ENCODE results near the gene SMDT1.
"Not testable (repeated sequence)": the region's sequence is repeated elsewhere in the genome, so short reads cannot be mapped to it uniquely, and the experiment has no call there.

SMDT1 gene

DNA sequence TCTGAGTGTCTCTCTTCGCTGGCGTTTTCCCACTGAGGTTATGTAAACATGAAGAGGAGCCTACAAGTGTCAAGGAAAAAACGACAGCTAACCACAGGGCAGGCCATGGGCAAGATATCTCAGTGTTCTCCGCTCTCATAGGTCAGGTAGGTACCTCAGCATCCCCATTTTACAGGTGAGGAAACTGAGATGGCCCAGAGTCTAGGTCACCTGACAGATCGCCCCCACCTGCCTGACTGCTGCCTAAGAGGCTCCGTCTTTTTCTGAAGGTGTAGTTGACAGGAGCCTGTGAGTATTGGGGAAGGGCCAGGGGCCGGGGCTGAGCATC is 11.9 kb downstream of the SMDT1 start:
- DNase-seq (ENCODE audit: low read depth), result no peak
- H3K4me3 ChIP-seq (ENCODE audit: low read depth, low read length), result peak overlapping the region; percentile 88

DNA sequence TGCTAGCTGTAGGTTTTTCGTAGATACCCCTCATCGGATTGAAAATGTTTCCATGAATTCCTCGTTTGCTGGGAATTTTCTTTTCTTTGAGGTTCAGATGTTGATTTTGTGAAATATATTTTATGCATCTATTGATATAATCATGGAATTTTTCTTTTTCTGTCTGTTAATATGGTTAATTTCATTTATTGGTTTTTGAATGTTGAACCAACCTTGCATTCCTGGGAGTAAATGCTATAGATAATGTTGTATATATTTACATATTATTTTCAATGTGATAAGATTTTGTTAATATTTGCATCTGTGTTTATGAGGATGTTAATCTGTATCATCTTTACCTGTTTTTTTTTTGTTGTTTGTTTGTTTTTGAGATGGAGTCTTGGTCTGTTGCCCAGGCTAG is 21.7 kb downstream of the SMDT1 start:
- no peak overlapping the region for H3K4me3 ChIP-seq (ENCODE audit: low read depth, low read length)
- DNase-seq (ENCODE audit: low read depth), result no peak

DNA sequence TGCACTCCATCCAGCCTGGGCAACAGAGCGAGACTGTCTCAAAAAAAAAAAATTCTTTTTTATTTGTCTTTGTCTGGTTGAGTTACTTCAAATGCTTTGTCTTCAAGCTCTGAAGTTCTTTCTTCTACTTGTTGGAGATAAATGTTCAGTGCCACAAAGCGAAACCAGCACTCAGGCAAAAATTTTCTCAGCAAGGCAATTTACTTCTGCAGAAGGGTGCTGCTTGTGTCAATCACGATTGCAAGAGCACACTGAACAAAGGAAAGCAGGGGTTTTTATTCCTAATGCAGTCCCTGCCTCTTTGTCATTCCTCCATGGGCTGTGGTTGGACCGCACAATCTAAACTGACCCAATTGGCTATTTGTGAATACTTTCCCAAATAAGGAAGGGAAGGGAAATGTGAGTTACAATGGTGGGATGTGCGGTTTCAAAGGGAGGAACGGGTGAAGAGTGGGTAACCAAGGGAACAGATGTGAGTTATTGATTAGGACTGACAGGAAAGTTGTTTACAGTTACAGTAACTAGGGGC is 24.9 kb downstream of the SMDT1 start:
- not testable (repeated sequence) for DNase-seq (ENCODE audit: low read depth); H3K4me3 ChIP-seq (ENCODE audit: low read depth, low read length)

DNA sequence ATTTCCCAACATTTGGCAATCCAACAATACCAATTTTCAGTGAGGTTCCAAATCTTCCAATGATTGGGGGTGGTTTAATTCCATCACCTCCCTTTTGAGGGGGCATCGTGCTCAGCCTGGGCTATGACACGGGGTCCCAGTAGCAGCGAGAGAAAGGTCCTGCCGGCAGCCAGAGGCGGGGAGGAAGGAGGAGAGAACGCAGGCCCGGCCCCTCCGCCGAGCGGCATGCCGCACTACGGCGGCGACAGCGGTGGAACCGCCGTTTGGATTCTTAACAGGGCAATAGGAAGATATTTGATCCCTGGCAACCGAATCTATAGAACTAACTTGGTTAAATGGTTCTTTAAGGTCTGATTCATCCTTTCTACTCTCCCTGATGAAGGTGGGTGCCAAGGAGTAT is 29.3 kb downstream of the SMDT1 start:
- H3K4me3 ChIP-seq (ENCODE audit: low read depth, low read length), result no peak overlapping the region
- no peak for DNase-seq (ENCODE audit: low read depth)

DNA sequence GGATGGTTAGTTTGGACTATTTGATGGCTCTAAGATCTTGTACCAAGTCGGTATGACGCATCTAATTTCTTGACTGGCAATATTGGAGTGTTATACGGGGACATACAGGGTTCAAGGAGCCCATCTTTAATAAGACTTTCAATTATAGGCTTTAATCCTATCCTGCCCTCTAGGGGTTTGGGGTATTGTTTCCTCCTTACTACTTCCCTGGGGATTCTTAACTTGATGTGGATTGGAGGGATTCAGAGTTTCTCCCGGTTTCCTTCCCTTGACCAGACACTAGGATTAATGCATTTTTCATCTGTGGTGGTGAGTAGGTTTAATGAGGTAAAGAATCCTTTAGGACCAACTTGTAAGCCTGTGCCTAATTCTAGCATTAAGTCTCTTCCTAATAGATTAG is 32.3 kb downstream of the SMDT1 start:
- no peak for DNase-seq (ENCODE audit: low read depth)
- H3K4me3 ChIP-seq (ENCODE audit: low read depth, low read length), result no peak overlapping the region

GRCh38 chr22:42112793-42113192 is 33.3 kb downstream of the SMDT1 start:
- not testable (repeated sequence) for DNase-seq (ENCODE audit: low read depth); H3K4me3 ChIP-seq (ENCODE audit: low read depth, low read length)

GRCh38 chr22:42114721-42115120 is 35.2 kb downstream of the SMDT1 start:
- DNase-seq (ENCODE audit: low read depth), result no peak
- no peak overlapping the region for H3K4me3 ChIP-seq (ENCODE audit: low read depth, low read length)

- not testable (repeated sequence) for H3K4me3 ChIP-seq (ENCODE audit: low read depth, low read length); DNase-seq (ENCODE audit: low read depth)
These were observed 35.9 kb downstream of the SMDT1 start for GRCh38 chr22:42115420-42115830.

DNA sequence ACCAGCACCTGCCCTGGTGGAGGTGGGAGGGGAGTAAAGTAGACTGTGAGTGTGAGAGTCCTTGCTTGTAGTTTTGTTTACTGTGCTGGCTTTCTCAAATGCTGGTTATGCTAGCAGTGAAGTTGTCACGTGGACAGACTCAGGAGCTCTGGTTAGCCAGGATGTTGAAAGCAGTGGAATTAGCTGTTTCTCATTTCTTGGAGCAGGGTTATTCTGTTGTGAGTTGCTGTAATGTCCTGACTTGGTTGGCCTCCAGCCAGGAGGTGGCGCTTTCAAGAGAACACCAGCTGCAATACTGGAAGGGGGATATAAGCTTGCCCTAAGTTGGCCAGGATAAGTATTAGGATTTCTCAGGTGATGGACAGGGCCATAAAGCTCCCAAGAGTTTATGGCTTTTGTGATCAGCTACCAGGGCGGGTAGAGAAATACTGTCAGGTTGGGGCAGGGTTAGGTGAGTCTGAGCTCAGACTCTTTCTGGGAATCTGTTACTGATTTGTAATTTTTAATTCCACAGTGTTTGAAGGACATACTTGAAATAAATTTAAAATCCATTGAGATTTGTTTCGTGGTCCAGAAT is 37.4 kb downstream of the SMDT1 start:
- H3K4me3 ChIP-seq (ENCODE audit: low read depth, low read length), result no peak overlapping the region
- no peak for DNase-seq (ENCODE audit: low read depth)

- DNase-seq (ENCODE audit: low read depth); H3K4me3 ChIP-seq (ENCODE audit: low read depth, low read length): not testable (repeated sequence)
These were observed 40.9 kb downstream of the SMDT1 start for GRCh38 chr22:42120231-42121021.

DNA sequence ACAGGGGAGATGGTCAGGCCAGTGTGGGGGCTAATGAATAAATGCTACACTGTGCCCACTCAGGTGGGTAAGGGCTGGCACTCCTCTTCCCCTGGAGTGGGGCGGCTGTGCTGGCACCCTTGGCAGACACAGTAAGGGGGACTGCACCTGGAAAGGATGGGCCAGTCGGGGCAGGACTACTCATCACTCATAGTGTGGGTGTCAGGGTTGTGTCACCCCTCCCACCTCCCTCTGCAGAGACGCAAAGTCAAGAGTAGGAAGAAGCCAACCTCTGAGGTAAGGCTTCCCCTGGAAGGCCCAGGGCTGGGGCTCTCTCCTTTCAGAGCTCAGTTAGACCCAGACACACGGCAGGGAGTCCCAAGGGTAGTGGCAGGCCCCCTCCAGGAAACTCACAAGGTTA is 44.0 kb downstream of the SMDT1 start:
- DNase-seq (ENCODE audit: low read depth); H3K4me3 ChIP-seq (ENCODE audit: low read depth, low read length): not testable (repeated sequence)

DNA sequence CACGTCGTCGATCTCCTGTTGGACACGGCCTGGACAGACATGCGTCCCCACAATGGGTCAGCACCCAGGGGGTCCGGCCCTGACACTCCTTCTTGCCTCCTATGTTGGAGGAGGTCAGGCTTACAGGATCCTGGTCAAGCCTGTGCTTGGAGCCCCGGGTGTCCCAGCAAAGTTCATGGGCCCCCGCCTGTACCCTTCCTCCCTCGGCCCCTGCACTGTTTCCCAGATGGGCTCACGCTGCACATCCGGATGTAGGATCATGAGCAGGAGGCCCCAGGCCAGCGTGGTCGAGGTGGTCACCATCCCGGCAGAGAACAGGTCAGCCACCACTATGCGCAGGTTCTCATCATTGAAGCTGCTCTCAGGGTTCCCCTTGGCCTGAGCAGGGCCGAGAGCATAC is 48.1 kb downstream of the SMDT1 start:
- no peak overlapping the region for H3K4me3 ChIP-seq (ENCODE audit: low read depth, low read length)
- DNase-seq (ENCODE audit: low read depth), result no peak

- not testable (repeated sequence) for DNase-seq (ENCODE audit: low read depth); H3K4me3 ChIP-seq (ENCODE audit: low read depth, low read length)
These were observed 48.5 kb downstream of the SMDT1 start for GRCh38 chr22:42128007-42128406.

GRCh38 chr22:42128776-42129694 is 49.5 kb downstream of the SMDT1 start:
- DNase-seq (ENCODE audit: low read depth); H3K4me3 ChIP-seq (ENCODE audit: low read depth, low read length): not testable (repeated sequence)

- H3K4me3 ChIP-seq (ENCODE audit: low read depth, low read length); DNase-seq (ENCODE audit: low read depth): not testable (repeated sequence)
These were observed 50.7 kb downstream of the SMDT1 start for GRCh38 chr22:42130182-42130581.

- not testable (repeated sequence) for DNase-seq (ENCODE audit: low read depth); H3K4me3 ChIP-seq (ENCODE audit: low read depth, low read length)
These were observed 51.3 kb downstream of the SMDT1 start, which contains the start of gene CYP2D6 for GRCh38 chr22:42130639-42131431. TSS of gene CYP2D6 (minus strand) at chr22:42130810. CDS start at chr22:42130791, 19 bp downstream.

DNA sequence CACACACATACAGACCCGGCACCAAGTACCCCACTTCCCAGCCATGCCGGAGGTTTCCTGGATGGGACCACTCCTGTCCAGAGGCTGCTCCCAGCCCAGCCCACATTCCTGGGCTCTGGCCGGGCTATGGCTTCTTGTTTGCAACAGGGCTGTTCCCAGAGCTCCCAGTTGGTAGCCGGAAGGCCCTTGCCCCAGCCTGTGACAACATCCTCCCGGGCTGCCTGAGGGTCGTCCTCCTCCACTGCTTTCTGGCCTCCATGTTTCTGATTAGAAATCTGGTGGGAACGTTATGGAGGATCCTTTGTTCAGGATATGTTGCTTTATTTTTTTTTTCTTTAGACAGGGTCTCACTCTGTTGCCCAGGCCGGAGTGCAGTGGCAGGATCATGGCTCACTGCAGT is 52.1 kb downstream of the SMDT1 start:
- no peak overlapping the region for H3K4me3 ChIP-seq (ENCODE audit: low read depth, low read length)
- DNase-seq (ENCODE audit: low read depth), result no peak

GRCh38 chr22:42132457-42132856 is 53.0 kb downstream of the SMDT1 start:
- no peak overlapping the region for H3K4me3 ChIP-seq (ENCODE audit: low read depth, low read length)
- DNase-seq (ENCODE audit: low read depth), result no peak
